Uterus (tissue), 4 donors: Measurements from ENCODE around the gene CBLC. TPM values are rescaled to one million over a fixed set of nuclear protein-coding genes. Genes with fewer than 3 reads are reported as not detected.
A peak's percentile ranks its signal among the peaks of the same experiment; 100 is the strongest.

Source experiments
- DNase-seq, 2 donors: peaks; one replicate each; pipeline ENCODE4 v3.0.0-alpha.2; 2019 to 2020
- H3K27ac ChIP-seq, 2 donors: fragments of 200-600 bp; sonication (generic); 1 replicate in 1 of 2; 2 replicates in 1 of 2; pipeline ENCODE4 v1.5.1; 2016 to 2018
- H3K27me3 ChIP-seq, 2 donors: fragments of 200-600 bp; sonication (generic); one replicate each; pipeline ENCODE4 v1.5.1; 2018 to 2019; ENCODE audit warnings: control low read depth in 1 of 2
- H3K36me3 ChIP-seq, 2 donors: fragments of 200-600 bp; sonication (generic); one replicate each; pipeline ENCODE4 v1.5.1; 2019; ENCODE audit warnings: control low read depth in 1 of 2
- H3K4me1 ChIP-seq, 2 donors: fragments of 200-600 bp; sonication (generic); one replicate each; pipeline ENCODE4 v1.5.1; 2018 to 2019; ENCODE audit warnings: control low read depth in 1 of 2
- H3K4me3 ChIP-seq, 2 donors: fragments of 200-600 bp; sonication (generic); 1 replicate in 1 of 2; 2 replicates in 1 of 2; pipeline ENCODE4 v1.5.1; 2018 to 2019; ENCODE audit warnings: mild to moderate bottlenecking in 1 of 2
- H3K9me3 ChIP-seq, 2 donors: fragments of 200-600 bp; sonication (generic); one replicate each; pipeline ENCODE4 v1.5.1; 2019; ENCODE audit warnings: control low read depth in 1 of 2
- POLR2A ChIP-seq, 2 donors: fragments of 450-650 bp; IDR thresholded peaks; one replicate each; pipeline ENCODE4 v1.6.1; 2016; ENCODE audit warnings: antibody characterized with exemption in 2 of 2, mild to moderate bottlenecking in 1 of 2, moderate library complexity in 1 of 2
- intact Hi-C: fragments of 100-400 bp; cut with DNase I; formaldehyde crosslinking; loops from one replicate; pipeline ENCODE4 v1.15.1; 2023; ENCODE audit warnings: low total_unique reads
- total RNA-seq, 4 donors: library from RNA; depleted of rRNA in 3 of 4; stranded (reverse); fragments of >200 nt in 3 of 4; gene quantifications; one replicate each; pipeline versions ENCODE4 v1.1.0 to v1.2.4, GENCODE V29; 2014 to 2023
- TF ChIP-seq, protein P1 (sequence below), 4 experiments: fragments of 200-600 bp in 2 of 4; fragments of 450-650 bp in 2 of 4; sonication (generic) in 2 of 4; IDR thresholded peaks; one replicate each; pipeline ENCODE4 v1.5.1; 2016 to 2019; ENCODE audit warnings: antibody characterized with exemption in 4 of 4, mild to moderate bottlenecking in 2 of 4, moderate library complexity in 1 of 4
- donor health status: DM: yes; HTN: yes; CAD: no.

Gene CBLC
- total RNA-seq, 4 donors from 2014 or later: 0.29 to 5.8 TPM; not detected in 2

DNA sequence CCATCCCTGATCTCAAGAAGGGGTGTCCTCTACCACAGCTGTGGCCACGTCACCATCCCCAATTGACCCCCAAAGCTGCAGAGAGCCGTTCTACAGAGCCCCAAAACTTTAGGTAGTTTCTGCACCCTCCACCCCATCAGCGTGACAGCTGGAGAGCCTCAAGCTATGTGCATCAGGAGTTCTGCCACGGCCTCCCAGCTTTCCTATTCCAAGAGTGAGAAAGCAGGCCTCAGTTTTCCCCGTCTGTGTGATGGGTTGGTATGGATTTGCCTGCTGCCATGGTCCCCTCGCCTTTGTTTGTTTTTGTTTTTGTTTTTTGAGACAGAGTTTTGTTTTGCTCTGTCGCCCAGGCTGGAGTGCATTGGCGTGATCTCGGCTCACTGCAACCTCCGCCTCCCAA, 27.7 kb upstream of the CBLC start:
- no peak for DNase-seq
- Histone ChIP-seq H3K9me3 (no peaks in the 10 kb centered on the region), H3K4me3 (peak overlapping the region in 1 of 2 donors; percentile 76), H3K36me3 (no peaks in the 10 kb centered on the region), H3K27me3 (no peaks in the 10 kb centered on the region), H3K27ac (peak overlapping the region; percentile 91 to 94), H3K4me1 (peaks cover 0 to 13% of the 10 kb centered on the region in 2 donors)
- intact Hi-C loops: no loop called here
- no peak for TF ChIP-seq POLR2A (IDR thresholded peaks at IDR 0.05)
- TF ChIP-seq, protein P1, sequence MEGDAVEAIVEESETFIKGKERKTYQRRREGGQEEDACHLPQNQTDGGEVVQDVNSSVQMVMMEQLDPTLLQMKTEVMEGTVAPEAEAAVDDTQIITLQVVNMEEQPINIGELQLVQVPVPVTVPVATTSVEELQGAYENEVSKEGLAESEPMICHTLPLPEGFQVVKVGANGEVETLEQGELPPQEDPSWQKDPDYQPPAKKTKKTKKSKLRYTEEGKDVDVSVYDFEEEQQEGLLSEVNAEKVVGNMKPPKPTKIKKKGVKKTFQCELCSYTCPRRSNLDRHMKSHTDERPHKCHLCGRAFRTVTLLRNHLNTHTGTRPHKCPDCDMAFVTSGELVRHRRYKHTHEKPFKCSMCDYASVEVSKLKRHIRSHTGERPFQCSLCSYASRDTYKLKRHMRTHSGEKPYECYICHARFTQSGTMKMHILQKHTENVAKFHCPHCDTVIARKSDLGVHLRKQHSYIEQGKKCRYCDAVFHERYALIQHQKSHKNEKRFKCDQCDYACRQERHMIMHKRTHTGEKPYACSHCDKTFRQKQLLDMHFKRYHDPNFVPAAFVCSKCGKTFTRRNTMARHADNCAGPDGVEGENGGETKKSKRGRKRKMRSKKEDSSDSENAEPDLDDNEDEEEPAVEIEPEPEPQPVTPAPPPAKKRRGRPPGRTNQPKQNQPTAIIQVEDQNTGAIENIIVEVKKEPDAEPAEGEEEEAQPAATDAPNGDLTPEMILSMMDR (IDR thresholded peaks at IDR 0.05): no peak

DNA sequence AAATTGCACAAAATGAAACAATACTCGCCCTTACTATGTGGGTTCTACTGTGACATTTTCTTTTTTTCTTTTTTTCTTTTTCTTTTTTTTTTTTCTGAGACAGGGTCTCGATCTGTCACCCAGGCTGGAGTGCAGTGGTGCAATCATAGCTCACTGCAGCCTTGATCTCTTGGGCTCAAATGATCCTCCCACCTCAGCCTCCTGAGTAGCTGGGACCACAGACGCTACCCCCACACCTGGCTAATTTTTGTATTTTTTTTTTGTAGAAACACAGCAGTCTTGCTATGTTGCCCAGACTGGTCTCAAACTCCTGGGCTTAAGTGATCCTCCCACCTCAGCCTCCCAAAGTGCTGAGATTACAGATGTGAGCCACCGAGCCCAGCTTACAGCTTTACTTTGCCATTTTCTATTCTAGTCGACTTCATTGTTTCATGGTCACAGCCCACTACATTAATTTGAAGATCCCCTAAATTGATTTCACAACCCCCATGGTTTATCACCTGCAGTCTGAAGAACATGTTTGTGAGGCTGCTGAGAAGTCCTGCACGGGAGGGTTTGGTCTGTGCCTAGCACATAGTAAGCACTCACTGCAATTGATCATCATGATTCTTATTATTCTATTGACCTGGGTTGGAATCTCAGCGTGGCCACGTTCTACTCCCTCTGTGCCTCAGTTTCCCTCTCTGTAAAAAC, 25.4 kb upstream of the CBLC start:
- no peaks in the 10 kb centered on the region for H3K36me3 ChIP-seq
- H3K4me1 ChIP-seq: peaks cover 0 to 29% of the 10 kb centered on the region in 2 donors
- no peaks in the 10 kb centered on the region for H3K27me3 ChIP-seq
- no peak overlapping the region for H3K4me3 ChIP-seq
- DNase-seq: no peak
- H3K9me3 ChIP-seq: no peaks in the 10 kb centered on the region
- TF ChIP-seq, protein P1 (IDR thresholded peaks at IDR 0.05): no peak
- TF ChIP-seq POLR2A (IDR thresholded peaks at IDR 0.05): no peak
- H3K27ac ChIP-seq: peak overlapping the region; percentile 83 to 87
- intact Hi-C loops: no loop called here

DNA sequence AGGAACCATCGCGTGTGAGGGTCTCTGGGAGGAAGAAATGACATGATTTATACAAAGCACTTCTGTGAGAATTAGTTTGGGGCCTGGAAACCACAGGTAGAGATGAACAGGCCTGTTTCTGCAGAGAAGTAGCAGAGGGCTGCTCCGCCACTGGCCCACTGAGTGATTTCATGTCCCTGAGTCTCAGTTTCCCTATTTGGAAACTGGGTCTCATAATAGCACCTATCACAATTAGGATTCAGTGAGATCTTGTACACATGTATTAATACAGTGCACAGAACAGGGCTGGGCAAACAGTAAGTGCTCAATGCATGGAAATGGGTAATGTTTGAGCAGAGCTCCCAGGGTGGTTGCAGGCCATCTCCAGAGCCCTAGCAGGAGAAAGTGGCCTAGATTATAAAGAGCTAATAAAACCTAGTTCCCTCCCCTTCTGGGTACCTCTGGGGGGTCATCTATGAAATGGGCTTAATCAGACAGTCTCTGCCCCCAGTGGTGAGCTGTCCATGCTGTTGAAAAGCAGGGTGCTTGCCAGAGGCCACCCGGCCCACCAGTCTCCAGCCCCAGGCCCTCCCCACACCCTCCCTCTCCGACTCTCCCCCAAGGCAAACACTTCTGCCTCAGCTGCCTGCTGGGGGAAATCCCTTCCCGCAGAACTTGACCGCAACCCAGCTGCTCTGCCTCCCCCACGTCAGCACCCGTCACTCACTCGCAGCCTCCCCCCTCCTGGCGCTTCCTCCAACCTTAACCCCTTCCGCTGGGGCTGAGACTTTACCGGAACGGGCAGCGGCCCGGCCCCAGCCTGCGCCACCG, 24.7 kb upstream of the CBLC start:
- peak overlapping the region; percentile 36 for H3K4me3 ChIP-seq
- intact Hi-C loops: no loop called here
- peak overlapping the region; percentile 83 to 87 for H3K27ac ChIP-seq
- no peaks in the 10 kb centered on the region for H3K9me3 ChIP-seq
- H3K4me1 ChIP-seq: peaks cover 0 to 33% of the 10 kb centered on the region in 2 donors
- no peaks in the 10 kb centered on the region for H3K36me3 ChIP-seq
- DNase-seq: peak; percentile 84 to 91
- H3K27me3 ChIP-seq: no peaks in the 10 kb centered on the region
- peak in 1 of 2 donors; percentile 27 for TF ChIP-seq POLR2A (IDR thresholded peaks at IDR 0.05)
- TF ChIP-seq, protein P1 (IDR thresholded peaks at IDR 0.05): no peak

DNA sequence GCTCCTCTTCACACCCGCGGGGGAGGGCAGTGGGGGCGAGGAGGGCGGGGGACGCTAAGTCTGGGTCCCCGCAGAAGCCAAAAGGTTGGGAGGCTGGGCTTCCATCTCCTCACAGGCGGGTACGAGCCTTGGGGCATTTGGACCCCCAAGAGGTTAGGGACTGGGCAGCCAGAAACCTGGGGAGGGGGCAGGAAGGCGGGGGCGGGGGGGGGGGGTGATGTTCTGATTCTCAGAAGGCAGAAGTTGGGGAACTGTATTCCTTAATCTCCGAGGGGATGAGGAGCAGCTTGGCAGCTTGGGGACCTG, 24.1 kb upstream of the CBLC start:
- no peak for DNase-seq
- H3K9me3 ChIP-seq: no peaks in the 10 kb centered on the region
- TF ChIP-seq, protein P1 (IDR thresholded peaks at IDR 0.05): no peak
- no peak for TF ChIP-seq POLR2A (IDR thresholded peaks at IDR 0.05)
- peak overlapping the region; percentile 83 to 87 for H3K27ac ChIP-seq
- H3K27me3 ChIP-seq: no peaks in the 10 kb centered on the region
- intact Hi-C loops: no loop called here
- H3K4me1 ChIP-seq: peaks cover 0 to 33% of the 10 kb centered on the region in 2 donors
- H3K36me3 ChIP-seq: no peaks in the 10 kb centered on the region
- peak overlapping the region; percentile 36 for H3K4me3 ChIP-seq
